Measurements from ENCODE around the gene HSD17B1.

HSD17B1 gene

GRCh38 chr17:42596386-42596785, 43.7 kb downstream of the HSD17B1 start:
- Histone ChIP-seq H3K4me2 (ENCODE audit: low read length) (no peak overlapping the region), H3K79me2 (ENCODE audit: control insufficient read depth, low read length) (peaks cover 29% of the 10 kb centered on the region)

GRCh38 chr17:42598905-42599304, 46.2 kb downstream of the HSD17B1 start:
- Histone ChIP-seq H3K4me2 (ENCODE audit: low read length) (no peak overlapping the region), H3K9me2 (replicated peaks; ENCODE audit: control insufficient read depth, low read length) (no peaks in the 10 kb centered on the region), H3K36me3 (ENCODE audit: control insufficient read depth, low read length) (peaks cover 7% of the 10 kb centered on the region), H4K20me1 (ENCODE audit: control insufficient read depth, insufficient read depth, low read depth, low read length) (no peaks in the 10 kb centered on the region), H3K79me2 (ENCODE audit: control insufficient read depth, low read length) (peaks cover 52% of the 10 kb centered on the region), H3K9me3 (ENCODE audit: control insufficient read depth, insufficient read depth, low read length) (no peaks in the 10 kb centered on the region), H3K4me3 (ENCODE audit: low read length) (no peak overlapping the region), H3K4me1 (ENCODE audit: control insufficient read depth, low read length) (peaks cover 8% of the 10 kb centered on the region), H3K27me3 (ENCODE audit: control insufficient read depth, low read length) (no peaks in the 10 kb centered on the region), H3K27ac (ENCODE audit: low read depth, low read length) (no peak overlapping the region), H3F3A (ENCODE audit: control insufficient read depth, insufficient read depth) (no peaks in the 10 kb centered on the region)
- TF ChIP-seq EZH2phosphoT487 (IDR thresholded peaks at IDR 0.05; ENCODE audit: borderline replicate concordance, low read length): no peak
- TF ChIP-seq, protein P1, sequence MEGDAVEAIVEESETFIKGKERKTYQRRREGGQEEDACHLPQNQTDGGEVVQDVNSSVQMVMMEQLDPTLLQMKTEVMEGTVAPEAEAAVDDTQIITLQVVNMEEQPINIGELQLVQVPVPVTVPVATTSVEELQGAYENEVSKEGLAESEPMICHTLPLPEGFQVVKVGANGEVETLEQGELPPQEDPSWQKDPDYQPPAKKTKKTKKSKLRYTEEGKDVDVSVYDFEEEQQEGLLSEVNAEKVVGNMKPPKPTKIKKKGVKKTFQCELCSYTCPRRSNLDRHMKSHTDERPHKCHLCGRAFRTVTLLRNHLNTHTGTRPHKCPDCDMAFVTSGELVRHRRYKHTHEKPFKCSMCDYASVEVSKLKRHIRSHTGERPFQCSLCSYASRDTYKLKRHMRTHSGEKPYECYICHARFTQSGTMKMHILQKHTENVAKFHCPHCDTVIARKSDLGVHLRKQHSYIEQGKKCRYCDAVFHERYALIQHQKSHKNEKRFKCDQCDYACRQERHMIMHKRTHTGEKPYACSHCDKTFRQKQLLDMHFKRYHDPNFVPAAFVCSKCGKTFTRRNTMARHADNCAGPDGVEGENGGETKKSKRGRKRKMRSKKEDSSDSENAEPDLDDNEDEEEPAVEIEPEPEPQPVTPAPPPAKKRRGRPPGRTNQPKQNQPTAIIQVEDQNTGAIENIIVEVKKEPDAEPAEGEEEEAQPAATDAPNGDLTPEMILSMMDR (IDR thresholded peaks at IDR 0.05; ENCODE audit: low read depth, low read length, poor library complexity, severe bottlenecking): no peak

More at GRCh38 chr17:42596386-42596785, 43.7 kb downstream of the HSD17B1 start:
- no peak overlapping the region for H3K4me3 ChIP-seq (ENCODE audit: low read length)
- no peaks in the 10 kb centered on the region for H3K9me2 ChIP-seq (replicated peaks; ENCODE audit: control insufficient read depth, low read length)
- H3K27ac ChIP-seq (ENCODE audit: low read depth, low read length): no peak overlapping the region
- no peaks in the 10 kb centered on the region for H3K27me3 ChIP-seq (ENCODE audit: control insufficient read depth, low read length)
- H3K36me3 ChIP-seq (ENCODE audit: control insufficient read depth, low read length): peaks cover 13% of the 10 kb centered on the region
- no peaks in the 10 kb centered on the region for H3K9me3 ChIP-seq (ENCODE audit: control insufficient read depth, insufficient read depth, low read length)
- TF ChIP-seq, protein P1 (IDR thresholded peaks at IDR 0.05; ENCODE audit: low read depth, low read length, poor library complexity, severe bottlenecking): no peak
- TF ChIP-seq EZH2phosphoT487 (IDR thresholded peaks at IDR 0.05; ENCODE audit: borderline replicate concordance, low read length): no peak
- no peaks in the 10 kb centered on the region for H3F3A ChIP-seq (ENCODE audit: control insufficient read depth, insufficient read depth)
- no peaks in the 10 kb centered on the region for H4K20me1 ChIP-seq (ENCODE audit: control insufficient read depth, insufficient read depth, low read depth, low read length)
- H3K4me1 ChIP-seq (ENCODE audit: control insufficient read depth, low read length): no peaks in the 10 kb centered on the region

- Histone ChIP-seq H3K4me2 (ENCODE audit: low read length) (peak overlapping the region; percentile 24), H3K9me3 (ENCODE audit: control insufficient read depth, insufficient read depth, low read length) (no peaks in the 10 kb centered on the region), H3K36me3 (ENCODE audit: control insufficient read depth, low read length) (peaks cover 17% of the 10 kb centered on the region), H3K4me1 (ENCODE audit: control insufficient read depth, low read length) (peaks cover 44% of the 10 kb centered on the region), H3K27me3 (ENCODE audit: control insufficient read depth, low read length) (no peaks in the 10 kb centered on the region), H3K9me2 (replicated peaks; ENCODE audit: control insufficient read depth, low read length) (no peaks in the 10 kb centered on the region), H4K20me1 (ENCODE audit: control insufficient read depth, insufficient read depth, low read depth, low read length) (no peaks in the 10 kb centered on the region), H3F3A (ENCODE audit: control insufficient read depth, insufficient read depth) (0 out of 2 replicates have a peak, but pooled peaks cover 2% of the 10 kb centered on the region), H3K4me3 (ENCODE audit: low read length) (no peak overlapping the region), H3K27ac (ENCODE audit: low read depth, low read length) (no peak overlapping the region), H3K79me2 (ENCODE audit: control insufficient read depth, low read length) (peaks cover 91% of the 10 kb centered on the region)
- TF ChIP-seq, protein P1 (IDR thresholded peaks at IDR 0.05; ENCODE audit: low read depth, low read length, poor library complexity, severe bottlenecking): no peak
- no peak for TF ChIP-seq EZH2phosphoT487 (IDR thresholded peaks at IDR 0.05; ENCODE audit: borderline replicate concordance, low read length)
Observed at GRCh38 chr17:42603318-42603717, 50.6 kb downstream of the HSD17B1 start.

Measured in DOHH2 (cell line).